ENCODE results near the gene PLAGL2.

- TF ChIP-seq, protein P1, sequence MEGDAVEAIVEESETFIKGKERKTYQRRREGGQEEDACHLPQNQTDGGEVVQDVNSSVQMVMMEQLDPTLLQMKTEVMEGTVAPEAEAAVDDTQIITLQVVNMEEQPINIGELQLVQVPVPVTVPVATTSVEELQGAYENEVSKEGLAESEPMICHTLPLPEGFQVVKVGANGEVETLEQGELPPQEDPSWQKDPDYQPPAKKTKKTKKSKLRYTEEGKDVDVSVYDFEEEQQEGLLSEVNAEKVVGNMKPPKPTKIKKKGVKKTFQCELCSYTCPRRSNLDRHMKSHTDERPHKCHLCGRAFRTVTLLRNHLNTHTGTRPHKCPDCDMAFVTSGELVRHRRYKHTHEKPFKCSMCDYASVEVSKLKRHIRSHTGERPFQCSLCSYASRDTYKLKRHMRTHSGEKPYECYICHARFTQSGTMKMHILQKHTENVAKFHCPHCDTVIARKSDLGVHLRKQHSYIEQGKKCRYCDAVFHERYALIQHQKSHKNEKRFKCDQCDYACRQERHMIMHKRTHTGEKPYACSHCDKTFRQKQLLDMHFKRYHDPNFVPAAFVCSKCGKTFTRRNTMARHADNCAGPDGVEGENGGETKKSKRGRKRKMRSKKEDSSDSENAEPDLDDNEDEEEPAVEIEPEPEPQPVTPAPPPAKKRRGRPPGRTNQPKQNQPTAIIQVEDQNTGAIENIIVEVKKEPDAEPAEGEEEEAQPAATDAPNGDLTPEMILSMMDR (IDR thresholded peaks at IDR 0.05), result no peak
- TF ChIP-seq POLR2A (IDR thresholded peaks at IDR 0.05) (no peak), POLR2AphosphoS5 (IDR thresholded peaks at IDR 0.05) (no peak)
These were observed 25.9 kb downstream of the PLAGL2 start for GRCh38 chr20:32181606-32182005.

Measured in prostate gland (tissue), 2 donors.